Lung (tissue), 12 donors: ENCODE data around the gene MUC5B. TPM values are rescaled to one million over a fixed set of nuclear protein-coding genes. Genes with fewer than 3 reads are reported as not detected.

Experiments used
- ATAC-seq: fragments of 200-7000 bp; cut with Tn5 transposase; one replicate; pipeline ENCODE4 v1.9.1; 2020; ENCODE audit warnings: moderate number of reproducible peaks; ENCODE audit not compliant: insufficient read depth, low FRiP score
- DNase-seq, 3 donors: peaks; one replicate each; pipeline ENCODE4 v3.0.0-alpha.2; 2013 to 2017
- H3K27ac ChIP-seq, 2 donors: one replicate each; pipeline ENCODE4 v1.5.1; 2013; ENCODE audit warnings: mild to moderate bottlenecking in 2 of 2, moderate library complexity in 2 of 2, control low read depth in 1 of 2, inconsistent platforms in 1 of 2, low read depth in 1 of 2, low read length in 1 of 2
- H3K27me3 ChIP-seq, 3 donors: one replicate each; pipeline ENCODE4 v1.5.1; 2013; ENCODE audit warnings: low read length in 2 of 3; ENCODE audit not compliant: control insufficient read depth in 3 of 3, insufficient read depth in 3 of 3
- H3K36me3 ChIP-seq, 4 donors: one replicate each; pipeline ENCODE4 v1.5.1; 2013; ENCODE audit warnings: low read length in 4 of 4, mild to moderate bottlenecking in 1 of 4, moderate library complexity in 1 of 4; ENCODE audit not compliant: control insufficient read depth in 4 of 4, insufficient read depth in 4 of 4
- H3K4me1 ChIP-seq, 5 donors: one replicate each; pipeline ENCODE4 v1.5.1; 2013; ENCODE audit warnings: low read length in 5 of 5, mild to moderate bottlenecking in 2 of 5, moderate library complexity in 1 of 5; ENCODE audit not compliant: control insufficient read depth in 5 of 5, insufficient read depth in 5 of 5
- H3K4me3 ChIP-seq: one replicate; pipeline ENCODE4 v1.5.1; 2013; ENCODE audit warnings: mild to moderate bottlenecking, control low read depth, moderate library complexity
- H3K9ac ChIP-seq, 2 donors: one replicate each; pipeline ENCODE4 v1.5.1; 2013; ENCODE audit warnings: low read length in 2 of 2, control low read depth in 1 of 2; ENCODE audit not compliant: insufficient read depth in 1 of 2
- H3K9me3 ChIP-seq, 4 donors: one replicate each; pipeline ENCODE4 v1.5.1; 2013; ENCODE audit warnings: low read length in 3 of 4, mild to moderate bottlenecking in 1 of 4, moderate library complexity in 1 of 4; ENCODE audit not compliant: control insufficient read depth in 4 of 4, insufficient read depth in 3 of 4
- WGBS, 2 donors: extraction: QIAGEN DNeasy Blood & Tissue Kit; methylation state at CpG; one replicate each; pipeline ENCODE4 v1.1.7; 2013; 5-methylcytosine and 5-hydroxymethylcytosine counted together
- polyA plus RNA-seq, 2 donors: library from polyadenylated mRNA; stranded (reverse); fragments of 200-250 nt; gene quantifications; one replicate each; pipeline ENCODE4 v1.2.1, GENCODE V29; 2013
- total RNA-seq, 2 donors: library from RNA; depleted of rRNA in 1 of 2; stranded (reverse); fragments of >200 nt in 1 of 2; gene quantifications; one replicate each; pipeline ENCODE4 v1.2.1, GENCODE V29; 2014 to 2021
- TF ChIP-seq, protein P1 (sequence below): IDR thresholded peaks from 2 replicates; pipeline ENCODE4 v1.5.1; 2012; ENCODE audit warnings: mild to moderate bottlenecking; ENCODE audit errors: control extremely low read depth, extremely low read depth
- donor health status: control.
- donor health status: control.
- donor health status: Bipolar disorder and iron deficiency.
- donor health status: healthy.
- donor health status: DM: yes; HTN: yes; CAD: no.

The MUC5B gene
- total and polyA plus RNA-seq, 4 donors: 5.6 to 181 (median 28.2) TPM

DNA sequence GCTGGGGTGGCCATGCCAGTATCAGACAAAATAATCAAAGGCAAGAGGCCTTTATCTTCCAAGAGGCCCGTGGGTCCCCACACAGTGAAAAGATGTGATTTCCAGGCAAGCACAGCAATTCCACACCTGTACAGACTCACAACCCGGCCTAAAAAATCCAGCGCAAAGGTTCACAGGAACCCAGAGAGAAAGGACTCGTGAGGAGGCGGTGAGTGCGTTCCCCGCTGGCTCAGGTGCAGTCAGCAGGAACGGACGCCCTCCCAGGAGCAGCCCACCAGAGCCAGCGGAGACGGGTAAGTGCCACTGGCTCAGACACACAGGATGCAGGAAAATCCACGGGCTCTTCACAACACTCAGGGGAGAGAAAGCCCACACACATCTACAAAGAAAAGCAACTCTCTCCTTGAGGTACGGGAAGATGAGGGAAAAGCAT is 82.2 kb downstream of the MUC5B start:
- Histone ChIP-seq H3K27ac (no peak overlapping the region), H3K9ac (no peak overlapping the region)
- TF ChIP-seq, protein P1, sequence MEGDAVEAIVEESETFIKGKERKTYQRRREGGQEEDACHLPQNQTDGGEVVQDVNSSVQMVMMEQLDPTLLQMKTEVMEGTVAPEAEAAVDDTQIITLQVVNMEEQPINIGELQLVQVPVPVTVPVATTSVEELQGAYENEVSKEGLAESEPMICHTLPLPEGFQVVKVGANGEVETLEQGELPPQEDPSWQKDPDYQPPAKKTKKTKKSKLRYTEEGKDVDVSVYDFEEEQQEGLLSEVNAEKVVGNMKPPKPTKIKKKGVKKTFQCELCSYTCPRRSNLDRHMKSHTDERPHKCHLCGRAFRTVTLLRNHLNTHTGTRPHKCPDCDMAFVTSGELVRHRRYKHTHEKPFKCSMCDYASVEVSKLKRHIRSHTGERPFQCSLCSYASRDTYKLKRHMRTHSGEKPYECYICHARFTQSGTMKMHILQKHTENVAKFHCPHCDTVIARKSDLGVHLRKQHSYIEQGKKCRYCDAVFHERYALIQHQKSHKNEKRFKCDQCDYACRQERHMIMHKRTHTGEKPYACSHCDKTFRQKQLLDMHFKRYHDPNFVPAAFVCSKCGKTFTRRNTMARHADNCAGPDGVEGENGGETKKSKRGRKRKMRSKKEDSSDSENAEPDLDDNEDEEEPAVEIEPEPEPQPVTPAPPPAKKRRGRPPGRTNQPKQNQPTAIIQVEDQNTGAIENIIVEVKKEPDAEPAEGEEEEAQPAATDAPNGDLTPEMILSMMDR: no peak

DNA sequence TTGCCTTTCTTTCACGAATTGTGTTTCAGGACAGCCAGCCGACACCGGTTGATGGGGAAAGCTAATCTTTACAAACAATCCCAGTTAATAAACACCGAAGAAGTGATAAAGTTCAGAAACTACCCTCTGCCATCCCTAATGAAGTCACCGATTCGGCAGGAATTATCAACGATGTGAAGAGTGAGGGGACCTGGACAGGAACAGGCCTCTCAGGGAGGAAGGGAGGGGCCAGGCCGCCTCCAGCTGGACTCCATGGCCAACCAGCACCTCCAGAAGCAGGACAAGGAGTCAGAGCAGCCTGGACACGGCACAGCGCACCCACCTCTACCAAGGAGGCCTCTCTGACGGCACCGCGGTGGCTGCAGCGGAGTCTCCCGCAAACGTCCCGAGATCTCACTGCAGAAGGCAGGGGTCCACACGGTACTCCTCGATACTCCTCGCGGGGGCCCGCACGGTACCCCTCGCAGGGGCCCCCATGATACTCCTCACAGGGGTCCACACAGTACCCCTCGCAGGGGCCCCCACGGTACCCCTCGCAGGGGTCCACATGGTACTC is 82.7 kb downstream of the MUC5B start:
- peaks cover 3 to 56% (median 38%) of the 10 kb centered on the region in 5 donors for H3K4me1 ChIP-seq
- no peak overlapping the region for H3K9ac ChIP-seq
- no peak for ATAC-seq
- TF ChIP-seq, protein P1: no peak
- H3K9me3 ChIP-seq: peaks cover 0 to 1% (median 0%) of the 10 kb centered on the region in 4 donors
- no peaks in the 10 kb centered on the region for H3K27me3 ChIP-seq
- H3K4me3 ChIP-seq: no peak overlapping the region
- peak in 1 of 3 donors; percentile 14 for DNase-seq
- WGBS, 2 donors: 88 to 90% methylated on average over 22 to 27 of the region's 27 CpGs
- peaks cover 0 to 7% (median 0%) of the 10 kb centered on the region in 4 donors for H3K36me3 ChIP-seq
- no peak overlapping the region for H3K27ac ChIP-seq

More for the DNA sequence above, 82.2 kb downstream of the MUC5B start:
- Histone ChIP-seq H3K27me3 (no peaks in the 10 kb centered on the region), H3K36me3 (peaks cover 0 to 7% (median 0%) of the 10 kb centered on the region in 4 donors), H3K9me3 (no peaks in the 10 kb centered on the region), H3K4me1 (peaks cover 3 to 58% (median 38%) of the 10 kb centered on the region in 5 donors), H3K4me3 (no peak overlapping the region)
- DNase-seq (peak in 1 of 3 donors; percentile 11), ATAC-seq (no peak)
- 85 to 91% methylated on average over 13 of the region's 13 CpGs for WGBS, 2 donors

DNA sequence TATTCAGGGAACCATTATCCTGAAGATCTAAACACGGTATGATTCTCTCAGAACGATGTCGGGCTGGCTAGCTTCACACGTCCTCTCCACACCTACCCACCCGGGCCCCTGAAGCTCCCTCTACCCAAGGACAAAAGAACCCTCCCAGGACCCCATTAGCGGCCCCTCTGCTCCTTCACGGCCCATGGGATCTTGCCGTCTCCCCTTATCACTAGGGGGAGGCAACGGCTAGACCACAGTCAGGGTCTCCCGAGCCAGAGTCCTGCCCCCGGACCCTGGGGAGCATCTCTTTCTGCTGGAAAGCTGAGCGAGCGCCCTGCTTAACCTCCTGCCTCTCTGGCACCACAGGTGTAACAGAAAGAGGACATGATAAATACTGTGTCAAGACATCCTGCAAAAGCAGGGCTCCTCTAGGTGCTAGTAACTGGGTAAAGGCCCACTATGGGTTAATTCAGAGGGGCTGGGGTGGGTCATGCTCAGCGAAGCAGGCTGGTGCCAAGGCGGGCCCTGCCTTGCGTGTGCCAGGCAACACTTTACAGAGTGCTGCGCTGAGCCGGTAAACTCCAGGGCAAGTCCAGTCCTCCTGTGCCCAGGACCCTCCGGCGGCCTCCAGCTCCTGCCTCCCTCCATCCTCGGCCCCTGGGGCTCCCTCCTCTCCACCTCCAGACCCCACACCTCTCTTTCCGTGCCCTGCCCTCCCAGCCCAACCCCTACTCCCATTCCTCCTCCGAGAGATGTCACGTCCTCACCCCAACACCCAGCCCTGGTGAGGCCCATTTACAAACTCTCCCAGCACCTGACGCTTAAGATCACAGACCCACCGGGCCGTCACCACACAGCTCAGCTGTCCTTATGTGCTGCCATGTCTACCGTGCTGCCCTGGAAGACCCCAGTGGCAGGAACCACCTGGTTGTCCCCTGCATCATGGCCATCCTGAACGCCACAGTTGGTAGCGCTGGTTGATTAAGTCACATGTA is 83.6 kb downstream of the MUC5B start:
- H3K27me3 ChIP-seq: no peaks in the 10 kb centered on the region
- H3K4me1 ChIP-seq: peaks cover 3 to 52% (median 38%) of the 10 kb centered on the region in 5 donors
- no peak overlapping the region for H3K9ac ChIP-seq
- DNase-seq (peak in 1 of 3 donors; percentile 11), ATAC-seq (no peak)
- H3K27ac ChIP-seq: peak overlapping the region in 1 of 2 donors; percentile 17
- WGBS, 2 donors: 91 to 95% methylated on average over 30 of the region's 30 CpGs
- peaks cover 0 to 7% (median 0%) of the 10 kb centered on the region in 4 donors for H3K36me3 ChIP-seq
- peaks cover 0 to 3% (median 0%) of the 10 kb centered on the region in 4 donors for H3K9me3 ChIP-seq
- H3K4me3 ChIP-seq: no peak overlapping the region
- TF ChIP-seq, protein P1: no peak
